LNCaP clone FGC (cell line): ENCODE results near the gene ARL15.

Experiments
- DNase-seq: peaks from one replicate; pipeline ENCODE4 v3.0.0-alpha.2; 2011; ENCODE audit warnings: low read depth
- H3K4me3 ChIP-seq: 2 replicates; pipeline ENCODE4 v1.5.1; 2011; ENCODE audit warnings: mild to moderate bottlenecking, low read depth, low read length, control low read depth
- TF ChIP-seq, protein P1 (sequence below): IDR thresholded peaks from 2 replicates; pipeline ENCODE4 v1.5.1; 2012; ENCODE audit warnings: mild to moderate bottlenecking; ENCODE audit not compliant: control insufficient read depth, insufficient read depth; ENCODE audit errors: extremely low read depth

The ARL15 gene

DNA sequence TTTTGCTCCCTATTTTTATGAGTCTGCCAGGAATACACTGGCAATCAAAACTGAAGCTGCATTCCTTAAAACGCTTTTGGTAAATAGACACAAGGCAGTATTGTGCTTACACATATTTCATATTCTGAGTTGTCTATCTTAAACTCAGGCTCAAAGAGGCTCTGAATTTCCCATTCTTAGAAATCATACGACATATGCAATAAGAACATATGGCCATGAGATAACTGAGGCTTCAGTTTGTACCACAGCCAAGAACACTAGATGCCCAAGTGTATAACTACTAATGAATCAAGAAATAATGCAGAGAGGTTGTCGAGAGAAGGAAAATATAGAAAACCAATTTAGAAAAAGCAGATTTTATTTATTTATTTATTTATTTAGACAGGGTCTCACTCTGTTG is 392.5 kb downstream of the ARL15 start:
- no peak overlapping the region for H3K4me3 ChIP-seq
- TF ChIP-seq, protein P1, sequence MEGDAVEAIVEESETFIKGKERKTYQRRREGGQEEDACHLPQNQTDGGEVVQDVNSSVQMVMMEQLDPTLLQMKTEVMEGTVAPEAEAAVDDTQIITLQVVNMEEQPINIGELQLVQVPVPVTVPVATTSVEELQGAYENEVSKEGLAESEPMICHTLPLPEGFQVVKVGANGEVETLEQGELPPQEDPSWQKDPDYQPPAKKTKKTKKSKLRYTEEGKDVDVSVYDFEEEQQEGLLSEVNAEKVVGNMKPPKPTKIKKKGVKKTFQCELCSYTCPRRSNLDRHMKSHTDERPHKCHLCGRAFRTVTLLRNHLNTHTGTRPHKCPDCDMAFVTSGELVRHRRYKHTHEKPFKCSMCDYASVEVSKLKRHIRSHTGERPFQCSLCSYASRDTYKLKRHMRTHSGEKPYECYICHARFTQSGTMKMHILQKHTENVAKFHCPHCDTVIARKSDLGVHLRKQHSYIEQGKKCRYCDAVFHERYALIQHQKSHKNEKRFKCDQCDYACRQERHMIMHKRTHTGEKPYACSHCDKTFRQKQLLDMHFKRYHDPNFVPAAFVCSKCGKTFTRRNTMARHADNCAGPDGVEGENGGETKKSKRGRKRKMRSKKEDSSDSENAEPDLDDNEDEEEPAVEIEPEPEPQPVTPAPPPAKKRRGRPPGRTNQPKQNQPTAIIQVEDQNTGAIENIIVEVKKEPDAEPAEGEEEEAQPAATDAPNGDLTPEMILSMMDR: no peak
- DNase-seq: no peak

DNA sequence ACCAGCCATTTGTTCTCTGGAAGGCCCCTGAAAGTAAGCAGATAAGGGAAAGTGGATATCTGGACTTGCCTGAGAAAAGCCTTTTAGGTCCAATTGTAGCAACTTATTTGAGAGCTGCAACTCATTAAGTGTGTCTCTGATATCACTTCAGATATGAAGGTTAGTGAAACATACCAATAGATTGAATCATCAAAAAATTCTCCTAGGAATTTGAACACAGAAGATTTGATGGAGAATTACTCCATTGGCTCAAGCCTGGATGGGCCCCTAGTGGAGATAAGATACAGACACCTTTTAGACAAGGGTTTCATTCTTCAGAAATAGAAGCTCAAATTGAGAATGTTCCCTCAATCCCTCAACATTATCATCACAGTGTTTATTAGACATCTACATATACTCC is 393.3 kb downstream of the ARL15 start:
- DNase-seq: no peak
- H3K4me3 ChIP-seq: no peak overlapping the region
- TF ChIP-seq, protein P1: no peak

DNA sequence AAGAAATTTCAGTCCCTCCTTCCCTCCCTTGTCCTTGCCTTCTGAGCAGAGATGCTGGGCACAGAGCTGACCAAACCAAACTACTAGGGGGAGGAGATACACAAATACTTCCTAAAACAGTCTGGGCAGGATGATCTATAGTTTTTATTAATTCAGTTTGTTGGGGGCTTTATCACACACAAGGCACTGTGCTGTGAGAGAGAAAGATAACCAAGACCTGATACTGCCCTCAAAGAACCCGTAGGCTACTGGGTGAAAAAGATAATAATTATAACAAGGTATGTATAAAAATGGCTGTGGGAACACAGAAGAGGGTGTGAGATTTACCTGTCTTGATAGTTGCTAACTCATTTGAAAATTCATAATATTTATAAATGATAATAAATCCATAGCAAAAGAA is 395.3 kb downstream of the ARL15 start:
- no peak overlapping the region for H3K4me3 ChIP-seq
- no peak for DNase-seq
- TF ChIP-seq, protein P1: no peak

DNA sequence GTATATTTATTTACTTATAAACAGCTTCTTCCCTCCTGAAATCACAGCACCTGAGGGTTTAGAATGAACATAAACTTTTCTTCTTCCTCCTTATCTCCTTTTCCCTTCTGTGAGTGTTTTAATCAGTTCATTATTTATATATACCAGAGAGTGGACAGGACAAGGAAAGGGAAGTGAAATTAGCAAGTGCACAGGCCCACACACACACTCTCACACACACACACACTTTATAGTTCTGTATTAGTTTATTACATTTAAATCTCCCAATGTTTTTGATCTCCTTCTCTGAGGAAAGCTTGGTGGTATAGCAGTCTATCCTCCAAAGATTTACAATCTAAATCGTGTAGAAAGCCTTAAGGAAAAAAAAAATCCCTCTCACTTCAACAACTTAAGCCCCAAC is 396.4 kb downstream of the ARL15 start:
- TF ChIP-seq, protein P1: no peak
- H3K4me3 ChIP-seq: no peak overlapping the region
- no peak for DNase-seq

DNA sequence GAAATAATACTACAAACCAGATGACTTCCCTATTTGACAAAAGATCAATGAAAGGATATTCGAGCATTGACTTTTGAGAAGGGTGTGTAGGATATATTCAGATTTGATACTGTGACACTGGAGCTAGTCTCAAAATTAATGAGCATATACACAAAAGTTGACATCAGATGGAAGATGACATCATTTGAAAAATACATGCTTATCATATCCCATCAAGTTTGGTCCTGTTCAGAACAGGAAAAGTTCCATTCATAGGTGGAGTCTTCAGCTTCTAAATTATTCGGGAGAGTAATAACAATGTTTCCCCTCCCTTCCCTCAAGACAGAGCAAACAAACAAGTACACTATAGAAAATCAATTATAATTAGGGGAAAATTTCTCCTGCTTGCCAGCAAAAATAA is 401.6 kb downstream of the ARL15 start:
- no peak overlapping the region for H3K4me3 ChIP-seq
- TF ChIP-seq, protein P1: no peak
- DNase-seq: no peak

DNA sequence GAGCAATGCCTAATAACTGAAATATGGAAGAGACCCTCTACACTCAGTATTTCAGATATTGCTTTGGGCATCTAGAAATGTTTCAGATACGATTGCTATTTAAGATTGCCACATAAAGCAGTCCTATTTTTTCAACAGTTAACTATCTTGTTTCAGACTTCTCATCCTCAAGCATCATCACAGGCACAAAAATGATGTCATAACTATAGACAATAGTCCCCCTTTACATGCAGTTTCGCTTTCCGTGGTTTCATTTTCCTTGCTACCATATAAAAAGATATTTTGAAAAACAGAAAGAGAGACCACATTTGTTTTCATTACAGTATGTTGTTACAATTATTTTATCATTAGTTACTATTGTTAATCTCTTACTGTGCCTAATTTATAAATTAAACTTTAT is 402.5 kb downstream of the ARL15 start:
- DNase-seq: no peak
- TF ChIP-seq, protein P1: no peak
- H3K4me3 ChIP-seq: no peak overlapping the region

DNA sequence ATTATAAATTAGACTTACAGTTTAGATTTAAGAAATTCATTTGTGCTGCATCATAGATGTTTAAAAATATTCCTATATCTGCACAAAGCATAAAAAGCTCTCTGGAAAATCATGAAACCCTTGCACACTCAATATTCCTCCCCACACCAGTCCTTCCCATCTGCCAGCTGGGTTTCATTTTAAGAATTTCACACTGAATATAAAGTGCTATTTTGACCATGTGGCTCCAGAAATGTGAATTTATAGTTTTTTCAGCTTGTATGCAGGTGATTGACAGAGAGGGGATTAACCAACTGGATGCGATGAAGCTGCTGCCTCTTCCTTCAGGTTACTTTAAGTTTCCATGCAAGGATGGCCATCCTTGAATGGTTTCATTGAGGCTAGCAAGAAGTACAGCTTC is 403.6 kb downstream of the ARL15 start:
- no peak for DNase-seq
- TF ChIP-seq, protein P1: no peak
- H3K4me3 ChIP-seq: no peak overlapping the region
